B cell (primary cell): ENCODE data around the gene SSR1. TPM values are rescaled to one million over a fixed set of nuclear protein-coding genes. Genes with fewer than 3 reads are reported as not detected.

Source experiments
- ATAC-seq: fragments of 200-7000 bp; cut with Tn5 transposase; one replicate; pipeline ENCODE4 v1.10.0; 2021; ENCODE audit warnings: low read depth, mild to moderate bottlenecking, moderate number of reproducible peaks, moderate library complexity
- CTCF ChIA-PET: fragments of 350-600 bp; sonication (Branson Sonifier 250); formaldehyde crosslinking; loops from one replicate; lab custom pipeline; 2021; ENCODE audit warnings: antibody characterized with exemption, inconsistent platforms; lab: Charles Lee
- POLR2A ChIA-PET: fragments of 350-600 bp; sonication (Branson Sonifier 250); formaldehyde crosslinking; loops from one replicate; lab custom pipeline; 2021; ENCODE audit warnings: antibody characterized with exemption; lab: Charles Lee
- DNase-seq: peaks from one replicate; pipeline ENCODE4 v3.0.0; 2013
- H2AFZ ChIP-seq: 2 replicates; pipeline ENCODE4 v1.6.1; 2012; ENCODE audit warnings: mild to moderate bottlenecking, low read depth, low read length; ENCODE audit not compliant: insufficient read depth, poor library complexity, severe bottlenecking
- H3K27ac ChIP-seq, 2 donors: 1 replicate in 1 of 2; 2 replicates in 1 of 2; pipeline ENCODE4 v1.5.1; 2012 to 2013; ENCODE audit warnings: low read length in 2 of 2, mild to moderate bottlenecking in 2 of 2, moderate library complexity in 1 of 2
- H3K27me3 ChIP-seq, 4 experiments: fragments of 200-600 bp in 1 of 4; sonication (generic) in 1 of 4; replicated peaks in 1 of 4; 1 replicate in 2 of 4; 2 replicates in 2 of 4; pipeline versions ENCODE4 v1.6.1 to v1.7.0; 2013 to 2016; ENCODE audit warnings: low read length in 3 of 4, mild to moderate bottlenecking in 2 of 4, mixed read lengths in 1 of 4, moderate library complexity in 1 of 4; ENCODE audit not compliant: insufficient read depth in 4 of 4, control insufficient read depth in 3 of 4; ENCODE audit errors: control extremely low read depth in 1 of 4
- H3K36me3 ChIP-seq, 2 experiments: replicated peaks in 1 of 2; 1 replicate in 1 of 2; 2 replicates in 1 of 2; pipeline versions ENCODE4 v1.6.1 to v1.7.1; 2013; ENCODE audit warnings: low read length in 1 of 2; ENCODE audit not compliant: insufficient read depth in 2 of 2, control insufficient read depth in 1 of 2; ENCODE audit errors: control extremely low read depth in 1 of 2, extremely low read depth in 1 of 2
- H3K4me1 ChIP-seq, 2 donors: fragments of 200-600 bp in 1 of 2; sonication (generic) in 1 of 2; 1 replicate in 1 of 2; 2 replicates in 1 of 2; pipeline versions ENCODE4 v1.5.1 to v1.6.1; 2013 to 2017; ENCODE audit warnings: low read length in 2 of 2; ENCODE audit not compliant: control insufficient read depth in 2 of 2, insufficient read depth in 2 of 2
- H3K4me2 ChIP-seq: replicated peaks from 2 replicates; pipeline ENCODE3; 2012; ENCODE audit warnings: mild to moderate bottlenecking, low read depth, low read length; ENCODE audit not compliant: poor library complexity, severe bottlenecking
- H3K4me3 ChIP-seq, 5 experiments: fragments of 200-600 bp in 1 of 5; sonication (generic) in 1 of 5; 1 replicate in 3 of 5; 2 replicates in 2 of 5; pipeline versions ENCODE4 v1.5.1 to v1.7.0; 2011 to 2016; ENCODE audit warnings: low read length in 4 of 5, mild to moderate bottlenecking in 4 of 5, low read depth in 2 of 5, control low read depth in 1 of 5, moderate library complexity in 1 of 5; ENCODE audit not compliant: insufficient read depth in 1 of 5; ENCODE audit errors: control extremely low read depth in 1 of 5, extremely low read depth in 1 of 5
- H3K79me2 ChIP-seq: fragments of 200-600 bp; sonication (generic); one replicate; pipeline ENCODE4 v1.6.0; 2016; ENCODE audit warnings: low read length; ENCODE audit not compliant: control insufficient read depth, insufficient read depth
- H3K9ac ChIP-seq: fragments of 200-600 bp; sonication (generic); 2 replicates; pipeline ENCODE4 v1.6.1; 2017; ENCODE audit warnings: mild to moderate bottlenecking, low read length, moderate library complexity
- H3K9me3 ChIP-seq, 3 donors: one replicate each; pipeline versions ENCODE4 v1.6.1 to v1.7.1; 2013; ENCODE audit warnings: low read length in 2 of 3; ENCODE audit not compliant: control insufficient read depth in 2 of 3, insufficient read depth in 1 of 3; ENCODE audit errors: control extremely low read depth in 1 of 3
- H4K20me1 ChIP-seq: 2 replicates; pipeline ENCODE4 v1.6.0; 2012; ENCODE audit warnings: mild to moderate bottlenecking, low read length; ENCODE audit not compliant: insufficient read depth, control insufficient read depth, poor library complexity, severe bottlenecking
- H3K27ac Mint-ChIP-seq: one replicate; pipeline ENCODE4 v1.8.0; 2021; ENCODE audit warnings: mixed read lengths
- H3K27me3 Mint-ChIP-seq: one replicate; pipeline ENCODE4 v1.8.0; 2021; ENCODE audit warnings: mixed read lengths
- H3K4me1 Mint-ChIP-seq: one replicate; pipeline ENCODE4 v1.8.0; 2021; ENCODE audit warnings: mixed read lengths
- H3K4me3 Mint-ChIP-seq: one replicate; pipeline ENCODE4 v1.8.0; 2021; ENCODE audit warnings: mixed read lengths
- H3K9me3 Mint-ChIP-seq: one replicate; pipeline ENCODE4 v1.8.0; 2022; ENCODE audit warnings: mixed read lengths; ENCODE audit not compliant: insufficient read depth
- EZH2 ChIP-seq: IDR thresholded peaks from 2 replicates; pipeline ENCODE4 v1.6.1; 2012; ENCODE audit warnings: borderline replicate concordance, low read depth, mild to moderate bottlenecking, moderate library complexity, low read length; ENCODE audit not compliant: insufficient read depth, poor library complexity, severe bottlenecking
- WGBS: methylation state at CpG from one replicate; pipeline ENCODE4 v1.1.5; 2013; ENCODE audit warnings: missing lambda C conversion rate; ENCODE audit not compliant: insufficient coverage; 5-methylcytosine and 5-hydroxymethylcytosine counted together
- intact Hi-C: fragments of 100-400 bp; cut with micrococcal nuclease; formaldehyde crosslinking; loops from one replicate; pipeline ENCODE4 v1.10.0; 2022
- polyA plus RNA-seq: library from polyadenylated mRNA; depleted of rRNA; stranded (reverse); fragments of >200 nt; gene quantifications from 2 replicates; pipeline ENCODE4 v1.2.3, GENCODE V29; 2012
- total RNA-seq, 2 donors: library from RNA; stranded (reverse); fragments of 120-200 nt in 1 of 2; gene quantifications; 1 replicate in 1 of 2; 2 replicates in 1 of 2; pipeline versions ENCODE4 v1.2.3 to v1.2.4, GENCODE V29; 2013 to 2022
- TF ChIP-seq, protein P1 (sequence below): fragments of 200-600 bp; IDR thresholded peaks from one replicate; pipeline ENCODE4 v1.8.0; 2022; ENCODE audit warnings: antibody characterized with exemption, mild to moderate bottlenecking

The SSR1 gene
- total and polyA plus RNA-seq, 2 donors (not counting 1 experiment from before 2014, with no cell fraction given): 15.9 to 81.6 TPM

DNA sequence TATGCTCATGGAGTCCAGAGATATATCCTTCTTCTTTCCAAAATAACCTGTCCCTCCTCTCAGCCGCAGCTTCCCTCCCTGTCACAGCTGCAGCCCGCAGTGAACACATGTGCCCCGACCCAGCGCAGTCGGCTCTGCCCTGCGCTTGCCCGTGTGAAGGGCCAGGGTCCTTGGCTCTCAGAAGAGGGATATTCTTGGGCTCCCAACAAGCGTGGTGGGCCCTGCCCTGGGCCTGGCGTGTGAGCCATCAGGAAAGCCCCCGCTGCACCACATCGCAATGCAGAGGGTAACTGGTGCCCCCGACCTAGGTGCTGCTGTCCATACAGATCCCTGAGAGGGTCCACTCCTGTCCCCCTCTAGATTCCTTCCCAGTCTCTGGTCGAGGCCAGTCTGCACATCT, 65.2 kb downstream of the SSR1 start:
- H3K9ac ChIP-seq: no peak overlapping the region
- H3K4me2 ChIP-seq: no peak overlapping the region
- peaks cover 0 to 14% of the 10 kb centered on the region in 2 donors for H3K4me1 ChIP-seq
- Mint-ChIP-seq H3K27ac (no peak overlapping the region), H3K27me3 (no peaks in the 10 kb centered on the region), H3K9me3 (no peaks in the 10 kb centered on the region), H3K4me1 (peaks cover 26% of the 10 kb centered on the region), H3K4me3 (no peak overlapping the region)
- TF ChIP-seq, protein P1, sequence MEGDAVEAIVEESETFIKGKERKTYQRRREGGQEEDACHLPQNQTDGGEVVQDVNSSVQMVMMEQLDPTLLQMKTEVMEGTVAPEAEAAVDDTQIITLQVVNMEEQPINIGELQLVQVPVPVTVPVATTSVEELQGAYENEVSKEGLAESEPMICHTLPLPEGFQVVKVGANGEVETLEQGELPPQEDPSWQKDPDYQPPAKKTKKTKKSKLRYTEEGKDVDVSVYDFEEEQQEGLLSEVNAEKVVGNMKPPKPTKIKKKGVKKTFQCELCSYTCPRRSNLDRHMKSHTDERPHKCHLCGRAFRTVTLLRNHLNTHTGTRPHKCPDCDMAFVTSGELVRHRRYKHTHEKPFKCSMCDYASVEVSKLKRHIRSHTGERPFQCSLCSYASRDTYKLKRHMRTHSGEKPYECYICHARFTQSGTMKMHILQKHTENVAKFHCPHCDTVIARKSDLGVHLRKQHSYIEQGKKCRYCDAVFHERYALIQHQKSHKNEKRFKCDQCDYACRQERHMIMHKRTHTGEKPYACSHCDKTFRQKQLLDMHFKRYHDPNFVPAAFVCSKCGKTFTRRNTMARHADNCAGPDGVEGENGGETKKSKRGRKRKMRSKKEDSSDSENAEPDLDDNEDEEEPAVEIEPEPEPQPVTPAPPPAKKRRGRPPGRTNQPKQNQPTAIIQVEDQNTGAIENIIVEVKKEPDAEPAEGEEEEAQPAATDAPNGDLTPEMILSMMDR: no peak
- TF ChIP-seq EZH2: no peak
- H3K27ac ChIP-seq: no peak overlapping the region
- no peak overlapping the region for H3K4me3 ChIP-seq
- ATAC-seq (no peak), DNase-seq (no peak)
- H3K27me3 ChIP-seq: no peaks in the 10 kb centered on the region
- ChIA-PET CTCF (no interaction called here), POLR2A (no interaction called here)
- H2AFZ ChIP-seq: no peak overlapping the region
- H3K36me3 ChIP-seq: peaks cover 1 to 78% of the 10 kb centered on the region in 2 experiments
- H3K9me3 ChIP-seq: no peaks in the 10 kb centered on the region
- intact Hi-C loops: loop anchor here (10.0 kb wide), 1 partner anchor 343 kb away; no protein-coding TSS in a partner anchor
- 98% methylated on average over 12 of the region's 13 CpGs for WGBS
- H3K79me2 ChIP-seq: peaks cover 4% of the 10 kb centered on the region
- H4K20me1 ChIP-seq: peaks cover 29% of the 10 kb centered on the region

DNA sequence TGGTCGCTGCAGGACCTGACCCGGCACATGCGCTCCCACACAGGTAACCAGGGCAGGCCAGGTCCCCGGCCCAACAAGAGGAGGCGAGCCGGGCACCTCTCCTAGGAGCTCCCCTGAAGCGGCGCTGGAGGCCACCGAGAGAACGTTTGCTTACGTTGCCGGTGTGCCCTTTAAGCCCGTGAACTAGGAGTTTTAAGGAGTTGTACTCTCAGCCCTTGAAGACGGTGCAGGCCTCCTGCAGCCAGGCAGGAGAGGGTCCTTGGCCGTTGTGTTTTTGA, 65.9 kb downstream of the SSR1 start:
- 97% methylated on average over 15 of the region's 15 CpGs for WGBS
- Histone ChIP-seq H3K4me2 (no peak overlapping the region), H3K79me2 (peaks cover 4% of the 10 kb centered on the region), H4K20me1 (peaks cover 31% of the 10 kb centered on the region), H3K9me3 (no peaks in the 10 kb centered on the region), H2AFZ (no peak overlapping the region), H3K4me3 (no peak overlapping the region), H3K27me3 (no peaks in the 10 kb centered on the region), H3K36me3 (peaks cover 1 to 73% of the 10 kb centered on the region in 2 experiments), H3K9ac (no peak overlapping the region), H3K27ac (no peak overlapping the region), H3K4me1 (peaks cover 0 to 16% of the 10 kb centered on the region in 2 donors)
- Mint-ChIP-seq H3K4me1 (peaks cover 29% of the 10 kb centered on the region), H3K4me3 (no peak overlapping the region), H3K9me3 (no peaks in the 10 kb centered on the region), H3K27me3 (no peaks in the 10 kb centered on the region), H3K27ac (no peak overlapping the region)
- intact Hi-C loops: loop anchor here (10.0 kb wide), 1 partner anchor 342 kb away; no protein-coding TSS in a partner anchor
- ChIA-PET POLR2A (no interaction called here), CTCF (no interaction called here)
- no peak for DNase-seq
- no peak for TF ChIP-seq EZH2
- TF ChIP-seq, protein P1: no peak
- ATAC-seq: no peak
